SW480 (cell line): Measurements from ENCODE around the gene PTGES.
A peak's percentile ranks its signal among the peaks of the same experiment; 100 is the strongest.

Experiments used
- DNase-seq: peaks from one replicate; pipeline ENCODE4 v3.0.0-alpha.2; 2016; ENCODE audit warnings: low spot score

Gene PTGES

GRCh38 chr9:129745200-129745599, 7.6 kb downstream of the PTGES start:
- no peak for DNase-seq

GRCh38 chr9:129740666-129741464, 12.0 kb downstream of the PTGES start:
- DNase-seq, result no peak

GRCh38 chr9:129740174-129740573, 12.7 kb downstream of the PTGES start:
- no peak for DNase-seq

DNA sequence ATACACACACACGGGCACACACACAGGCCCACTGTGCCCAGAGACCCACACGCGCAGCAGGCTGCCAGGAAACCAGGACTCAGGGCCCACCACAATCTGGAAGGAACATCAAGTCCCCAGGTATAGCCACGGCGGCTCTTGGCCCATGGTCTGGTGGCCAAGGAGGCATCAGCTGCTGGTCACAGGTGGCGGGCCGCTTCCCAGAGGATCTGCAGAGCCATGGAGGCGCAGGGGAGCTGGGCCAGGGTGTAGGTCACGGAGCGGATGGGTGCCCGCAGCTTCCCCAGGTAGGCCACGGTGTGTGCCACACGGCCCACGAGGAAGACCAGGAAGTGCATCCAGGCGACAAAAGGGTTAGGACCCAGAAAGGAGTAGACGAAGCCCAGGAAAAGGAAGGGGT, 13.4 kb downstream of the PTGES start:
- DNase-seq, result no peak

- DNase-seq, result peak; percentile 56
Observed at GRCh38 chr9:129737479-129738274, 15.2 kb downstream of the PTGES start.

GRCh38 chr9:129736334-129736733, 16.5 kb downstream of the PTGES start:
- DNase-seq, result no peak

DNA sequence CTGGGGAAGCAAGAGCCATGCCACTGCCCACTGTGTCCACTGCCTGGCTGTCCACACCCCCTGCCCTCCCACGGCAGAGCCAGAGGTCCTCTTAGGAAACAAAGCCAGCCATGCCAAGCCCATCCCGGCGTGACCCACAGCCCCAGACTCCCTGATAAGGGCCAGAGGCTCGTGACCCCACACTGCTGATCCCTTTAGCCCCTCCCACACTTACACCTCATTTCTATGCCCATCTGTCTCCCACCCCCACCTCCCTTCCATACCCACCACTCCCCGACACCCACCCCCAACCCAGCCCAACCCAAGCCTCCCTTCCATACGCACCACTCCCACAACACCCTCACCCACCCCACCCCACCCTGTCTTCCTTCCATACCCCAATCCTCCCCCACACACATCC, 17.3 kb downstream of the PTGES start:
- DNase-seq, result no peak

DNA sequence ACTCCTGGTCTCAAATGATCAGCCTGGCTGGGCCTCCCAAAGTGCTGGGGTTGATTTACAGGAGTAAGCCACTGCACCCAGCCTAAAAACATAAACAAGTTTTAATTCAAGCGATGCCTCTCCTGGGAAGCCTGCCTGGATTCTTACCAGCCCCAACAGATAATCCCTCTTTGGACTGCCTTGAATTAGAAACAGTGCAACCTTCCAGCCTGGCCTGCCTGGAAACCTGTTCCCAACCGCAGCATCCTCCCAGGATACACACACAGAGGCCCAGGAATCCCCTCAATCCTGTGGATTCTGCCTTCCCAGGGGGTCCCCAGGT, 19.2 kb downstream of the PTGES start:
- no peak for DNase-seq

GRCh38 chr9:129732946-129733631, 19.8 kb downstream of the PTGES start:
- no peak for DNase-seq

DNA sequence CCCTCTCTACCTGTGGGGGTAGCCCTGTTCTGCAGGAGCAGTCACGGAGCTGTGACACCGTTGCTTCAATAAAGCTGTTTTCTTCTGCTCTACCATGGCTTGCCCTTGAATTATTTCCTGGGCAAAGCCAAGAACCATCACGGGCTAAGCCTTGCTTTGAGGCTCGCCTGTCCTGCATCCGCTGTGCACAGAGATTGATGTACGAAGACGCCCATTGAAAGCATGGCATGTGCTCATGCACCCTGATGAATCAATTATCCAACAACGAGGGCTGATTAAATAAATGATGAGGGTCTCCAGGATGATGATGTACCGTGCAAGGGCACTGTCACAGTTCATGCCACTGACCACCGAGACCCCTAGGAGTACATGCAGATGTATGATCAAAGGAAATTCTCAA, 20.7 kb downstream of the PTGES start:
- no peak for DNase-seq

DNA sequence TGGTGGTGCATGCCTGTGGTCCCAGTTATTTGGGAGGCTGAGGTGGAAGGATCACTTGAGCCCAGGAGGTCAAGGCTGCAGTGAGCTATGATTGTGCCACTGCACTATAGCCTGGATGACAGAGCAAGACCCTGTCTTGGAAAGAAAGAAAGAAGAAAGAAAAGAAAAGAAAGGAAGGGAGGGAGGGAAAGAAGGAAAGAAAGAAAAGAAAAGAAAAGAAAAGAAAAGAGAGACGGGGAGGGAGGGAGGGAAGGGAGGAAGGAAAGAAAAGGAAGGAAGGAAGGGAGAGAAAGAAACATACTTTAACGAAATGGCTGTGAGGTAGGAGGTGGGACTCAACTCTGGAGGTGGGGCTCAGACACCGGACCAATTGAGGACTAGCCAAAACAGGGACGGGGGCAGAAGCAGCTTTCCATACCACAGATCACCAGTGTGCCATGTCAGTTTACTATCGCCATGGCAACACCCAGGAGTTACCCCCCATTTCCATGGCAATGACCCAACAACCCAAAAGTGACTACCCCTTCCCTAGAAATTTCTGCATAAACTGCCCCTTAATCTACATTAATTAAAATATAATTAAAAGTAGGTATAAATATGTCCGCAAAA, 21.3 kb downstream of the PTGES start:
- DNase-seq, result no peak

GRCh38 chr9:129728744-129729143, 24.1 kb downstream of the PTGES start:
- DNase-seq, result no peak

GRCh38 chr9:129726322-129727160, 26.3 kb downstream of the PTGES start:
- peak; percentile 71 for DNase-seq

DNA sequence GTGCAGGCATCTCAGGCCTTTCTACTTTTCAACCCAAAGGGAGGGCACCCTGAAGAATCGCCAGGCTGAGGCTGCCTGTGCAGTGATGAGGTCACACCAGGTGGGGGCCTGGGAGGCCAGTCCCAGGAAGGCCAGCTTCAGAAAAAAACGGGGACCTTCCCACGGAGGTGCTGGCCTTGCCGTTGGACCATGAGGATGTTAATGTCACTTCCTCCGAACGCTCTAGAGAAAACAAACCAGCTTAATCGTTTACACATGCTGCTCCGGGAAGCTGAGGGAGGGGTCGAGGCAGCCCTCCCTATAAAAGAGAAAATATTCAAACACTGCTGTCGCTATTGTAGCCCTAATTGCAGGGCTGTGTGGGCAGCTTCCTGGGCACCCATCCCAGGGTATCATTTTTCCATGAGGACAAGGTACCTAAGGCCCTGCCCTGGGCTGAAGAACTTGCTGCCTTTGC, 27.0 kb downstream of the PTGES start:
- no peak for DNase-seq

DNA sequence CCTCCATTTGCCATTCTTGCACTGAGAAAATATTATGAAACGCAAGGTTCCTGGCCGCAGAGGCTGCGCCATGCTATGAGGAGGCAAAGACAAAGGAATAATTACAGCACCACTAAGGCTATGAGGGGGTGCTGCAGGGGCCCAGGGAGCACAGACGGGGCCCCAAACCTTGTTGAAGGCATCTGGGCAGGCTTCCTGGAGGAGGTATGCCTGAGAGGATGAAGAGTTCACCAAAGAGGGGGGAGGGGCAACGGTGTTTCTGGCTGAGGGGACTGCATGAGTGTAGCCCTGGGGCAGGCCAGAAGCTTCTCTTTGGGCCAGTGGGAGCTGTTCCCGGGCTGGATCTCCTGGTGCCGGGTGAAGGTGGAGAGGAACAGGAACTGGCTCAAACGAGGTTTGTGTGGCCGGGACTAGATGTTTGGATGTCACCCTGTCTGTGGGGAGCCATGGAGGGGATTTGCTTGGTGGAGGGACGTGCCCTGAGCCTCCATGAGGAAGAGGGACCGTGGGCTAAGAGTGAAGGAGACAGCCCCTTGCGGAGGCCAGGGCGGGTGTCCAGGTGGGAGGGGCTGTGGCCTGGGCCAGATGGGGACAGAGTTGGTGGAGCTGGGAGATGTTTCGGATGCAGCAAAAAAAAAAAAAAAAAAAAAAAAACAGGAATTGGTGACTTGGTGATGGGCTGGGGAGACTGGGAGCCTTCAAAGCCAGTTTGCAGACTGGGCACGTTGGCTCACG, 28.2 kb downstream of the PTGES start:
- DNase-seq, result no peak

GRCh38 chr9:129722913-129723312, 29.9 kb downstream of the PTGES start:
- DNase-seq, result no peak

GRCh38 chr9:129720865-129721545, 31.8 kb downstream of the PTGES start:
- no peak for DNase-seq

- DNase-seq, result no peak
Observed at GRCh38 chr9:129720181-129720864, 32.5 kb downstream of the PTGES start.

GRCh38 chr9:129719135-129719534, 33.7 kb downstream of the PTGES start:
- DNase-seq, result no peak

DNA sequence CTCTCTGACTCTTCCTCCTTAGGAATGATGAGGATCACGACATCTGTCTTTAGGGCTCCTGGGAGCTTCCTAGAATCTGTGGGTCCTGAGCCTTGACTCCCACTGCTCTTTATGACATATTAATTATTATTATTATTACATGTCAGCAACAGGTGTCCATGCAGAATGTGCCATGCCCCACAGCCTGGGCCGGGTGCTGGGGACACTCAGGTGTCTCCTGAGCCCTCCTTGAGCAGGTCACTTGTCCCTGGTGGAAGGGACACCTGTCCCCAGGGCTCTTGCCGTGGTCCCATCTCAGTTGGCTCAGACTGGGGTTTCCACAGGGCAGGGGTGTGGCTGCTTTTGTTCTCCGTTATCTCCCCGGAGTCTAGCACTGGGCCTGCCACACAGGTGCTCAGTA, 34.2 kb downstream of the PTGES start:
- no peak for DNase-seq
